Upper lobe of left lung (tissue), 6 donors: Measurements from ENCODE around the gene FAM174C. TPM values are rescaled to one million over a fixed set of nuclear protein-coding genes. Genes with fewer than 3 reads are reported as not detected.

Experiments
- ATAC-seq, 2 donors: fragments of 200-7000 bp; cut with Tn5 transposase; one replicate each; pipeline ENCODE4 v1.9.1; 2022; ENCODE audit warnings: mild to moderate bottlenecking in 2 of 2, moderate library complexity in 2 of 2; ENCODE audit not compliant: low FRiP score in 2 of 2
- DNase-seq, 2 donors: peaks; one replicate each; pipeline ENCODE4 v3.0.0-alpha.2; 2019 to 2020
- H3K27ac ChIP-seq, 4 donors: fragments of 200-600 bp; sonication (generic); one replicate each; pipeline ENCODE4 v1.5.1; 2016 to 2019
- H3K27me3 ChIP-seq, 4 donors: fragments of 200-600 bp; sonication (generic); one replicate each; pipeline ENCODE4 v1.5.1; 2017 to 2019
- H3K36me3 ChIP-seq, 4 donors: fragments of 200-600 bp; sonication (generic); one replicate each; pipeline ENCODE4 v1.5.1; 2016 to 2019
- H3K4me1 ChIP-seq, 4 donors: fragments of 200-600 bp; sonication (generic); one replicate each; pipeline ENCODE4 v1.5.1; 2018 to 2019
- H3K4me3 ChIP-seq, 4 donors: fragments of 200-600 bp; sonication (generic); one replicate each; pipeline ENCODE4 v1.5.1; 2017 to 2019; ENCODE audit warnings: mild to moderate bottlenecking in 2 of 4, moderate library complexity in 1 of 4
- H3K9me3 ChIP-seq, 4 donors: fragments of 200-600 bp; sonication (generic); one replicate each; pipeline ENCODE4 v1.5.1; 2018 to 2019
- EP300 ChIP-seq, 4 donors: sonication (generic); formaldehyde crosslinking; IDR thresholded peaks; one replicate each; pipeline ENCODE4 v1.5.1; 2017; ENCODE audit warnings: antibody characterized with exemption in 4 of 4, control low read depth in 2 of 4
- POLR2A ChIP-seq, 4 donors: fragments of 450-650 bp; IDR thresholded peaks; one replicate each; pipeline ENCODE4 v1.5.1; 2016 to 2017; ENCODE audit warnings: antibody characterized with exemption in 4 of 4, mild to moderate bottlenecking in 2 of 4
- POLR2AphosphoS5 ChIP-seq, 2 donors: sonication (generic); formaldehyde crosslinking; IDR thresholded peaks; one replicate each; pipeline ENCODE4 v1.5.1; 2017; ENCODE audit warnings: antibody characterized with exemption in 2 of 2
- WGBS, 2 donors: methylation state at CpG; one replicate each; pipeline ENCODE4 v1.1.5; 2017 to 2018; 5-methylcytosine and 5-hydroxymethylcytosine counted together
- total RNA-seq, 6 donors: library from RNA; depleted of rRNA in 4 of 6; stranded (reverse); fragments of >200 nt in 4 of 6; gene quantifications; one replicate each; pipeline versions ENCODE4 v1.1.0 to v1.2.1, GENCODE V29; 2016 to 2021
- TF ChIP-seq, protein P1 (sequence below), 6 experiments: fragments of 450-650 bp in 4 of 6; fragments of 200-600 bp in 2 of 6; sonication (generic) in 2 of 6; IDR thresholded peaks; one replicate each; pipeline ENCODE4 v1.5.1; 2016 to 2019; ENCODE audit warnings: antibody characterized with exemption in 6 of 6
- donor health status: DM: no; HTN: no; CAD: no; lungs with moderate emphysema.
- donor health status: DM: no; HTN: yes; CAD: no; lungs with severe emphysema.

Gene FAM174C
- total RNA-seq, 6 donors from 2014 or later = 43.0 to 85.3 (median 59.6) TPM

DNA sequence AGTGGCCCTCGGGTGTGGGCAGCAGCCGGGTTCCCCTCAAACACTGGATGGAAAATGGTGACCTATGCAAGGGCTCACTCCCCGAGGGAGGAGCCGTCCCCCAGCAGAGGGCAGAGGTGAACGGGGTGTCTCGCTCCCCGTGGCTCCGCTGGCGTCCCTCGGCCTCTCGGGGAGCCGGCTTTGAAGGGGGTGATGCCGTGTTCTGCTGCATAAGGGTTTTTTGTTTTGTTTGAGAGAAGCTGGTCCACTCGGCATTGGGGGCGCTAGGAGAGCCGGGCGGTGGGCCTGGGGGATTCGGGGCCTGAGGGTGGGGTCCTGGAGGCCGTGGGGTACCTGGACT, 14.3 kb downstream of the FAM174C start:
- ATAC-seq (no peak), DNase-seq (peak in 1 of 2 donors; percentile 72)
- Histone ChIP-seq H3K4me3 (no peak overlapping the region), H3K27me3 (peaks cover 0 to 52% (median 24%) of the 10 kb centered on the region in 4 donors), H3K27ac (no peak overlapping the region), H3K4me1 (peaks cover 5 to 27% (median 14%) of the 10 kb centered on the region in 4 donors), H3K36me3 (no peaks in the 10 kb centered on the region), H3K9me3 (no peaks in the 10 kb centered on the region)
- 73 to 80% methylated on average over 16 to 17 of the region's 19 CpGs for WGBS, 2 donors
- TF ChIP-seq EP300 (IDR thresholded peaks at IDR 0.05) = no peak
- TF ChIP-seq, protein P1, sequence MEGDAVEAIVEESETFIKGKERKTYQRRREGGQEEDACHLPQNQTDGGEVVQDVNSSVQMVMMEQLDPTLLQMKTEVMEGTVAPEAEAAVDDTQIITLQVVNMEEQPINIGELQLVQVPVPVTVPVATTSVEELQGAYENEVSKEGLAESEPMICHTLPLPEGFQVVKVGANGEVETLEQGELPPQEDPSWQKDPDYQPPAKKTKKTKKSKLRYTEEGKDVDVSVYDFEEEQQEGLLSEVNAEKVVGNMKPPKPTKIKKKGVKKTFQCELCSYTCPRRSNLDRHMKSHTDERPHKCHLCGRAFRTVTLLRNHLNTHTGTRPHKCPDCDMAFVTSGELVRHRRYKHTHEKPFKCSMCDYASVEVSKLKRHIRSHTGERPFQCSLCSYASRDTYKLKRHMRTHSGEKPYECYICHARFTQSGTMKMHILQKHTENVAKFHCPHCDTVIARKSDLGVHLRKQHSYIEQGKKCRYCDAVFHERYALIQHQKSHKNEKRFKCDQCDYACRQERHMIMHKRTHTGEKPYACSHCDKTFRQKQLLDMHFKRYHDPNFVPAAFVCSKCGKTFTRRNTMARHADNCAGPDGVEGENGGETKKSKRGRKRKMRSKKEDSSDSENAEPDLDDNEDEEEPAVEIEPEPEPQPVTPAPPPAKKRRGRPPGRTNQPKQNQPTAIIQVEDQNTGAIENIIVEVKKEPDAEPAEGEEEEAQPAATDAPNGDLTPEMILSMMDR (IDR thresholded peaks at IDR 0.05) = no peak
- no peak for TF ChIP-seq POLR2A (IDR thresholded peaks at IDR 0.05)
- no peak for TF ChIP-seq POLR2AphosphoS5 (IDR thresholded peaks at IDR 0.05)

DNA sequence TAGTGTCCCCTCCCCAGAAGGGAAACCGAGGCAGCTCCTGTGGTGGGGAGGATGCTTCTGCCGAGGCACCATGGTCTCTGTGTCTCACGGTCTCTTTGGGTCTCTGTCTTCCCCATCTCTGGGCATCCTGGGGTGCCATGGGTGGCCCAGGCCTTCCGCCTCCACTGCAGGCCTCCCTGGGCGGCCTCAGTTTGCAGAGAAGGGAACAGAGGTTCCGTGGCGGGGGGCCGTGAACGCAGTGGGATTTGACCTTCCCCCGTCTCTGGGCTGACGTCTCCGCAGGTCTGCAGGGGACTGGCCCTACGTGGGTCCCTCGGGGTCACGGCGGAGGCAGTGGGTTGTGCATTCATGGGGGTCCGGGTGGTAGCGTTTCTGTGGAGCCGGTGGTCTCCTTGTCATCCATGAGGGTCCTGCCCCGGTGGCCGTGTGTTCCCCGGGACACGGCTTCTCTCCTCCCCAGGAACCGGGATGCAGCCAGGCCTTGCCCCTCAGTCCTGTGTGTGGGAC, 14.9 kb downstream of the FAM174C start:
- H3K9me3 ChIP-seq = no peaks in the 10 kb centered on the region
- WGBS, 2 donors = 86% methylated on average over 9 to 24 of the region's 24 CpGs
- H3K4me3 ChIP-seq = no peak overlapping the region
- peaks cover 0 to 48% (median 21%) of the 10 kb centered on the region in 4 donors for H3K27me3 ChIP-seq
- peaks cover 7 to 31% (median 18%) of the 10 kb centered on the region in 4 donors for H3K4me1 ChIP-seq
- DNase-seq (peak in 1 of 2 donors; percentile 53), ATAC-seq (no peak)
- H3K27ac ChIP-seq = no peak overlapping the region
- no peaks in the 10 kb centered on the region for H3K36me3 ChIP-seq
- TF ChIP-seq POLR2A (IDR thresholded peaks at IDR 0.05) = no peak
- TF ChIP-seq EP300 (IDR thresholded peaks at IDR 0.05) = no peak
- TF ChIP-seq, protein P1 (IDR thresholded peaks at IDR 0.05) = no peak
- no peak for TF ChIP-seq POLR2AphosphoS5 (IDR thresholded peaks at IDR 0.05)

DNA sequence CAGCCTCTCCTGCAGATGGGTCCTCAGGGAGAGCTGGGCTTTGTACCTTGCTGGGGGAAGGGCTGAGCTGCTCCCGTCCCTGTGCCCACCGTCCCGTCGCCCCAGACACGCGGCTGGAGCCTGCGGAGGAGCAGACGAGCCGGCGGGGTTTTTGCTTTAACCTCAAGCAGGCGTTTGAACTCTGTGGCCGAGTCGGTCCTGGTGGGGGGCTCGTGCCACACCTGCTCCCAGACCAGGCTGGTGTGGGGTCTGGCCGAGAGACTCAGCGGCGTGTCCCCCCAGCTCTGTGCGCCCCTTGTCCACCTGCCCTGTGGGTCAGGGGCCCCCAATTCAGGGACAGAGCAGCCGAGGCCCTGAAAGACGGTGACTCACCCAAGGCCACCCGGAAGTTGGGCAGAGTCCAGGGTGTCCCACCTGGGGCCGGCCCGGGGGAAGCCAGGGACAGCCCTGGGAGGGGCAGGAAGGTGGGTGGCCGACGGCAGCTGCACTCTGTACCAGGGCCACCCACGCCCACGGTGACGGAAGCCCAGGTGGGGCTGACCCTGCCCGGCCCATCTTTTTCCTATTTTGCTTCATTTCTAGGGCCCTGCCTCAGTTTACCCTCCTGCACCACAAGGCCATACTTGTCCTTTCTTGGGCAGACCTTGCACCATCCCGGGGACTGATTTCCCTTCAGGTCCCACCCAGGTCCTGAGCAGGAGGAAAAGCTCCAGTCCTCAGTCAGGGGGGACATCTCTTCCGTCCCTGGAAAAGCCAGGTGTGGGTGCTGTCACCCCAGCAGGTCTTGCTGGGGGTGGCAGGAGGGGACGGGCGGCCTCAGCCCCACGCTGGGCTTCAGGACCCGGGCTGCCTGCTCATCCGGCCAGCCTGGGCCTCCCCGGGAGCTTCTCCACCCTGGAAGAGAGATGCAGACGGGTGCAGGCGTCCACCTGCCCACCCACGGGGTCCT, 15.6 kb downstream of the FAM174C start:
- H3K4me3 ChIP-seq = no peak overlapping the region
- H3K4me1 ChIP-seq = peaks cover 12 to 33% (median 23%) of the 10 kb centered on the region in 4 donors
- no peaks in the 10 kb centered on the region for H3K36me3 ChIP-seq
- 77 to 84% methylated on average over 20 to 39 of the region's 40 CpGs for WGBS, 2 donors
- H3K27ac ChIP-seq = no peak overlapping the region
- peaks cover 0 to 50% (median 22%) of the 10 kb centered on the region in 4 donors for H3K27me3 ChIP-seq
- ATAC-seq (no peak), DNase-seq (peak in 1 of 2 donors; percentile 73)
- H3K9me3 ChIP-seq = no peaks in the 10 kb centered on the region
- TF ChIP-seq POLR2AphosphoS5 (IDR thresholded peaks at IDR 0.05) = no peak
- TF ChIP-seq EP300 (IDR thresholded peaks at IDR 0.05) = no peak
- no peak for TF ChIP-seq POLR2A (IDR thresholded peaks at IDR 0.05)
- TF ChIP-seq, protein P1 (IDR thresholded peaks at IDR 0.05) = no peak

DNA sequence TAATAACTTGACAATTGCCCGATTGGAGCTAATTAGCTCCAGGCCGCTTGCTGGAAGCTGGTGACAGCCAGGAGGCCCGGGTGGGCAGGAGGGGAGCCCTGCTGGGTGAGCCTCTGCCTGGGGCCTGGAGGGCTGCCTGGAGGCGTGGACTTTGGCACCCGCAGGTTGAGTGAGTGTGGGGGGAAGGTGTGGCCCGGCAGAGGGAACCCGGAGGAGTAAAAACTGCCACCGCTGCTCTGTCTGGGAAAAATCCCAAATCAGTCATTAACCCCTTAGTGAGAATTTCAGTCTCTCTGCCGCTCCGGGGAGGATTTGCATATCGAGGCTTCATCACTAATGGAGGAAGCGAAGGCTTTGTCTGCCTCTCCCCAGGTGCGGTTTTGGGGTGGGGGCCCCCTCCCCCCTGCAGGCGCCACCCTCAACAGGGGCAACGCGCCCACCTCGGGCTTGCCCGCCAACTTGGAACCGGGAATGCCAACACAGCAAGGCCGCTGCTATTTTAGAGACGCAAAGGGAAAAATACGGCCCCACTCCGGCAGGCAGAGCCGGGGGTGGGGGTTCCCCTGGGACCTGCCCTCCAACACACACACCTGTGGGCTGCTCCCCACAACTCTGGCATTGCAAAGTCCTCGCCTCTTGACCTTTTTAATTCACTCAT, 16.6 kb downstream of the FAM174C start:
- TF ChIP-seq POLR2AphosphoS5 (IDR thresholded peaks at IDR 0.05) = no peak
- TF ChIP-seq, protein P1 (IDR thresholded peaks at IDR 0.05) = no peak
- TF ChIP-seq EP300 (IDR thresholded peaks at IDR 0.05) = no peak
- no peak for TF ChIP-seq POLR2A (IDR thresholded peaks at IDR 0.05)
- Histone ChIP-seq H3K27ac (no peak overlapping the region), H3K27me3 (peaks cover 0 to 42% (median 19%) of the 10 kb centered on the region in 4 donors), H3K36me3 (no peaks in the 10 kb centered on the region), H3K9me3 (no peaks in the 10 kb centered on the region), H3K4me1 (peaks cover 12 to 24% (median 17%) of the 10 kb centered on the region in 4 donors), H3K4me3 (no peak overlapping the region)
- peak in 1 of 2 donors; percentile 70 for DNase-seq
- WGBS, 2 donors = 51 to 76% methylated on average over 18 to 25 of the region's 25 CpGs
- no peak for ATAC-seq
